Epithelial cell of proximal tubule (primary cell): Measurements from ENCODE around the gene ESCO1. TPM values are rescaled to one million over a fixed set of nuclear protein-coding genes. Genes with fewer than 3 reads are reported as not detected.

Experiments used
- DNase-seq: peaks from one replicate; pipeline ENCODE4 v3.0.0-alpha.2; 2011; ENCODE audit warnings: low read depth
- H3K4me3 ChIP-seq: 2 replicates; pipeline ENCODE4 v1.5.1; 2011; ENCODE audit warnings: low read depth, mild to moderate bottlenecking, low read length
- CTCF ChIP-seq: conservative IDR thresholded peaks from 2 replicates; pipeline ENCODE4 v1.5.1; 2012; ENCODE audit warnings: low read depth, mild to moderate bottlenecking, low read length
- total RNA-seq: library from RNA; depleted of rRNA; stranded (reverse); fragments of >200 nt; gene quantifications from 2 replicates; pipeline ENCODE4 v1.2.3, GENCODE V29; 2015

ESCO1 gene
- total RNA-seq, 1 donor from 2014 or later, result 12.3 TPM

DNA sequence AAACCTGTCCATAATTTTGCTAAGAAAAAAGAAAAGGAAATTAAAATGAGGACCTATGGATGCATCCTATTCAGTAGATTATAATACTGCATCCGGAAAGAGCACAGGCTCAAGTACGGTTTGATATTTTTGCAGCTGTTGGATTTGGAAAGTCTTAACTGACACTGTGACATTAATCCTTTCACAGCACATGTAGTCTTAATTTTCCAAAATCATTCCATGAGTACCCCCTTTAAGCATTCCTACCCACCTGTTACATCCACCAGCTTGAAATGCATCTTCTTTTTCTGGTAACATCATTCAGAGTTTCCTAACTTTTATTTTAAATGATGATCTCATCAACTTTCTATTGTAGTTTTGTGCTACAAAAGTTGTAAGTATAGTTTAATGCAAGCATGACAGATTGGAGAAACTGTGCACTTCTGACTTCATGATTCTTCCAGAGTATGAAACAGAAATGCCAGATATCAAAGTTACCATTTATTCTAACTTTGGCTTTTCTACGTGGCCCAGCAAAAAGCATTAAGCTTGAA, 113.5 kb downstream of the ESCO1 start:
- no peak for DNase-seq
- no peak overlapping the region for H3K4me3 ChIP-seq
- TF ChIP-seq CTCF, result no peak

DNA sequence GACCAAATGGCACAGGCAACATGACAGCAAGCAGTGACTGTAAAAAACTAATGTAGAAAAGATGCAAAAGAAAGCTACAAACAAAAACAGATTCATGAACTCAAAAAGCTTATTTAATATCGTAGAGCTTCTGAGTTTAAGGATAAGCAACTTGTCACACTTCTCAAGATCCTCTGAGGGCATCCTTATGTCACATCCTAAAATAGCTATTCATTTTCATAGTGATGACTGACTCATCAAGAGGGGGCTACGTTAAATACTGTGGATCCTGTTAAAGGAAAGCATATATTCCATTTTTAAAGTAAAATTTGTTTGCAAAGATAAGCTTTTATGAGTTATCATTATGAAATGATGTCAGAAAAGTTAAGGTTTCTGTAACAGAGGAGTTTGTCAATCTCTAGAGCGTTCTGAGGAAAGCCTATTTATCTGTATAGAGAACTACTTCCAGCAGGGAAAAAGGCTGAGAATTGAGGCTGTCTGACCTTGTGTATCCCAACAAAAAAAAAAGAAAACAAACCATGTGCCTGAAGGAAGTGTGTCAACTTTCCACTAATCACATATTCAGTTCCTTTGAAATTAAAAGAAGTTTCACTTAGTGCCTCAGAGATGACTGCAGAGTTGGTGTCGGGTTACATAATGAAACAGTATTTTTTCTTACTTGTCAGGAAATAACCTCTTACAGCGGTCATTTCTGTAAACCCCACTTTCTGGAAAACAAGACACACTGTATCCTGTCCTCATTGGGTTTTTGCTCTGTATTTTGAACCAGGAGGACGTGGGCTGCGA, 115.5 kb downstream of the ESCO1 start:
- no peak overlapping the region for H3K4me3 ChIP-seq
- no peak for TF ChIP-seq CTCF
- DNase-seq, result no peak

DNA sequence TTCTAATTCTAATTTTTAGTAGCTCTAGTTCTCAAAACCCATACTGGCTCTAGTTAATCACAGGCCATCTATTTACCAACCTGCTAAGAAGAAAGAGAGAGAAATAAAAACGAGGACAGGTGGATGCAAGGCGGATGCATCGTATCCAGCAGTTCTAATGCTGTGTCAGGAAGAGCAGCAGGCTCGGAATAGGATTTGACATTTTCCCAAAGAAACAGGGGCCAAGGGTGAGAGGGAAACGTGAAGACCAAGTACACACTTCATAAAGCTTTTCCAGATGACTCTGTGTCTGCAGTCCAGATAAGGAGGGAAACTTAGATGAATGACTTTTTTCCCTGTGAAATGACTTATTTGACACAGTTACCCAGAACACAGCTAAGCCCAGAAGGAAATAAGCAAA, 117.5 kb downstream of the ESCO1 start:
- no peak for DNase-seq
- H3K4me3 ChIP-seq, result no peak overlapping the region
- TF ChIP-seq CTCF, result no peak

DNA sequence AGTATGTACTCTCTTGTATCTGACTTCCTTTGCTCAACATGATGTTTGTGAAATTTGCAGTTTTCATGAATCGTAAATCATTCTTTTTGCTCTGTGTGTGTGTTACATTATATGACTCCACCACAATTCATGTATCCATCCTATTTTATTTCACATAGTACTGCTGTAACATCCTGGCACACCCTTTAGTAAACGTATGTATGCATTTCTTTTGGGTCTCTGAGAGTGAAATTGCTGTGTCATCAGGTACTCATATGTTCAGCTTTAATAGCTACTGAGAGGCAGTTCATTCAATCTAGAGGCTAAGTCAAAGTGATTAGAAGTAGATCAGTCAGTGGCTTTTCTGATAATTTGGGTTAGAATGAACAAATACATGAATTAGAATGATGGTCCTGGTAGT, 118.8 kb downstream of the ESCO1 start:
- DNase-seq, result no peak
- TF ChIP-seq CTCF, result no peak

GRCh38 chr18:21479721-21480120, 120.8 kb downstream of the ESCO1 start:
- no peak for DNase-seq
- no peak for TF ChIP-seq CTCF
- H3K4me3 ChIP-seq, result no peak overlapping the region

More for the DNA sequence above, 118.8 kb downstream of the ESCO1 start:
- H3K4me3 ChIP-seq, result no peak overlapping the region

Other genes starting within 250 kb of the ESCO1 start
- 29.4 and 54.3 TPM in 2 replicates for gene SNRPD1, start 11.6 kb upstream of the ESCO1 start, total RNA-seq
- gene ABHD3, start 104.1 kb upstream of the ESCO1 start, total RNA-seq, result 14.9 and 16.3 TPM in 2 replicates
- gene MIB1, start 140.1 kb upstream of the ESCO1 start, total RNA-seq, result 31.2 and 42.8 TPM in 2 replicates